OCI-LY3 (cell line): ENCODE data around the gene YARS2.

Experiments used
- H2AFZ ChIP-seq: fragments of 200-600, 300-600 bp; shearing (Covaris generic); 2 replicates; pipeline ENCODE4 v1.6.0; 2014; ENCODE audit warnings: antibody characterized with exemption, low read depth, low read length
- H3K27ac ChIP-seq: fragments of 200-600, 300-600 bp; sonication (generic); 2 replicates; pipeline ENCODE4 v1.5.1; 2014; ENCODE audit warnings: mild to moderate bottlenecking, low read length, moderate library complexity, mixed read lengths
- H3K27me3 ChIP-seq: fragments of 200-600, 300-600 bp; sonication (generic); 2 replicates; pipeline ENCODE4 v1.6.1; 2014; ENCODE audit warnings: low read depth, low read length, mixed read lengths
- H3K36me3 ChIP-seq: fragments of 200-600, 300-600 bp; sonication (generic); replicated peaks from 2 replicates; pipeline ENCODE3; 2014; ENCODE audit warnings: low read depth, low read length, mixed read lengths
- H3K4me1 ChIP-seq: fragments of 300-600, 200-600 bp; sonication (generic); 2 replicates; pipeline ENCODE4 v1.6.1; 2014; ENCODE audit warnings: low read length, mixed read lengths
- H3K4me2 ChIP-seq: fragments of 200-600, 300-600 bp; sonication (generic); 2 replicates; pipeline ENCODE4 v1.6.1; 2014; ENCODE audit warnings: low read length, mixed read lengths
- H3K4me3 ChIP-seq: fragments of 300-600, 200-600 bp; sonication (generic); 2 replicates; pipeline ENCODE4 v1.5.1; 2014; ENCODE audit warnings: antibody characterized with exemption, mild to moderate bottlenecking, low read length, moderate library complexity
- H3K79me2 ChIP-seq: fragments of 300-600, 200-600 bp; shearing (Covaris generic); 2 replicates; pipeline ENCODE4 v1.6.1; 2014; ENCODE audit warnings: mild to moderate bottlenecking, low read length, mixed read lengths
- H3K9ac ChIP-seq: fragments of 300-600, 200-600 bp; shearing (Covaris generic); 2 replicates; pipeline ENCODE4 v1.6.0; 2014; ENCODE audit warnings: mild to moderate bottlenecking, low read length, moderate library complexity
- H3K9me3 ChIP-seq: fragments of 200-600, 300-600 bp; shearing (Covaris generic); 2 replicates; pipeline ENCODE4 v1.6.1; 2014; ENCODE audit warnings: low read length, mixed read lengths; ENCODE audit not compliant: insufficient read depth
- H4K20me1 ChIP-seq: fragments of 200-600, 300-600 bp; sonication (generic); 2 replicates; pipeline ENCODE4 v1.6.1; 2016; ENCODE audit warnings: low read length, mixed read lengths; ENCODE audit not compliant: insufficient read depth
- CTCF ChIP-seq: fragments of 200-600, 300-600 bp; sonication (generic); IDR thresholded peaks from 2 replicates; pipeline ENCODE4 v1.5.1; 2014; ENCODE audit warnings: antibody characterized with exemption, low read length, low read depth
- EZH2phosphoT487 ChIP-seq: fragments of 200-600 bp; shearing (Covaris generic); IDR thresholded peaks from 2 replicates; pipeline ENCODE4 v1.6.1; 2018; ENCODE audit warnings: antibody characterized with exemption, mixed run types, low read depth

The YARS2 gene

GRCh38 chr12:32755654-32756475, at the start of gene YARS2:
Gene YARS2, minus strand, starts transcription at chr12:32755897. Its CDS starts 23 bp downstream, at chr12:32755874.
- Histone ChIP-seq H3K27ac (peak within 1 kb of the TSS; percentile 79), H3K27me3 (peaks cover 4% of the 10 kb centered on the region; the same call in 1 of the 2 replicates), H2AFZ (peak within 1 kb of the TSS; percentile 99), H3K4me3 (peak within 1 kb of the TSS; percentile 93), H3K9me3 (no peaks in the 10 kb centered on the region), H3K4me2 (peak within 1 kb of the TSS; percentile 97), H3K79me2 (peaks cover 35% of the 10 kb centered on the region), H3K36me3 (peaks cover 26% of the 10 kb centered on the region), H4K20me1 (no peaks in the 10 kb centered on the region), H3K4me1 (peaks cover 9% of the 10 kb centered on the region), H3K9ac (peak within 1 kb of the TSS; percentile 99)
- TF ChIP-seq CTCF (peak; percentile 96), EZH2phosphoT487 (no peak)

- H3K9ac ChIP-seq, result no peak overlapping the region
- H2AFZ ChIP-seq, result no peak overlapping the region
- H3K79me2 ChIP-seq, result no peaks in the 10 kb centered on the region
- H3K27me3 ChIP-seq, result peaks cover 4% of the 10 kb centered on the region
- no peaks in the 10 kb centered on the region for H3K4me1 ChIP-seq
- H3K9me3 ChIP-seq, result no peaks in the 10 kb centered on the region
- no peaks in the 10 kb centered on the region for H4K20me1 ChIP-seq
- H3K4me2 ChIP-seq, result no peak overlapping the region
- no peaks in the 10 kb centered on the region for H3K36me3 ChIP-seq
- TF ChIP-seq EZH2phosphoT487, result no peak
- no peak for TF ChIP-seq CTCF
- H3K4me3 ChIP-seq, result no peak overlapping the region
- H3K27ac ChIP-seq, result no peak overlapping the region
Observed at GRCh38 chr12:32804301-32804700, 48.6 kb upstream of the YARS2 start.

DNA sequence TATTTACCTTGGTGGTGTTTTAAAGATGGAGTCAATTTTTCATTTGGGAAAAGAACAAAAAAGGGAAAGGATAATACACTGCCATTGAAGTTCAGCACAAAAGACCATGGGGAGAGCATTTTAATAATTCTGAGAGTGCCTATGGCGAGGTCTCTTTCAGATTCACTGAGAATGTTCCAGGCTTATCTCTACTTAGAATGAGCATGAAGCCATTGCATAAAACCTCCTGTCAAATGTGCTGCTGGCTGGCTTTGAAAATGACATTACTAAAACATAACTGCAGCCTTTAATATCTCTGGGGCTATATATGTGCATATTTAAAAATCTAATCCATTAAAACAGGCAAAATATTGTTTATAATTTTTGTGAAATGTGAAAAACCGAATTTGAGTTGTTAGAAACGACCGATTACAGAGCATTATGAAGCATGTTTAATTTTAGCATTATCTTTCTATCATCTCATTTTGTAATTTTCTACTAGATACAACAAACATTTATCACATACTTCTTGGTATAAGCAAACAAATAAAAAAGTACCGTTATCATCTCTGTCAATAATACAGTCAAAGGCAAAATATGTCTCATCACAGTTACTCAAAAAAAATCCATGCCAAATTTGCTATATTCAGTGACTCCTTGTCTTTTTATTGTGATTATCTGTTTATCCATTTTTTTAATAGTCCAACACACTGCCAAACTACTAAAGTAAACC, 45.7 kb upstream of the YARS2 start:
- Histone ChIP-seq H3K4me1 (no peaks in the 10 kb centered on the region), H3K4me3 (no peak overlapping the region), H3K9me3 (no peaks in the 10 kb centered on the region), H3K4me2 (no peak overlapping the region), H3K36me3 (no peaks in the 10 kb centered on the region), H4K20me1 (no peaks in the 10 kb centered on the region), H3K9ac (no peak overlapping the region), H3K27me3 (peaks cover 4% of the 10 kb centered on the region), H2AFZ (no peak overlapping the region), H3K27ac (no peak overlapping the region), H3K79me2 (no peaks in the 10 kb centered on the region)
- no peak for TF ChIP-seq EZH2phosphoT487
- TF ChIP-seq CTCF, result no peak

DNA sequence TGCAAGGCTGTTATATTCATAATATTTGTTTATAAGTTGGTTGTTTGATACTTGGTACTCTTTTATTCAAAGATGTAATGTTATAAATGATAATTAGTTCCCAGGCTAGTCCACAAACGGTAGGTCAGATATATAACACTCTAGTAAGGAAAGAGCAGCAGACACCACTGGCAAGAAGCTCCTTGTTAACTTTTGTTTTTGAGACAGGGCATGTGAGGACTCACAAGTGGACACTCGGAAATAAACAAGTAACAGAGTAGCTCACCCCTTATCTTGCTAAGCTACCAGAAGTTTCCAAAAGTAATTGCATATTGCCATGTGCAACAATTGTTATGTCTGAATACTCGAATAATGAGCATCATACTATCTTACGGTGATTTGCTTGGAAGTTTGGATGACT, 38.6 kb upstream of the YARS2 start:
- no peak for TF ChIP-seq EZH2phosphoT487
- no peak for TF ChIP-seq CTCF
- Histone ChIP-seq H3K27ac (no peak overlapping the region), H2AFZ (no peak overlapping the region), H4K20me1 (no peaks in the 10 kb centered on the region), H3K9ac (no peak overlapping the region), H3K4me3 (no peak overlapping the region), H3K27me3 (peaks cover 3% of the 10 kb centered on the region; the same call in 1 of the 2 replicates), H3K4me1 (no peaks in the 10 kb centered on the region), H3K9me3 (no peaks in the 10 kb centered on the region), H3K36me3 (no peaks in the 10 kb centered on the region), H3K79me2 (no peaks in the 10 kb centered on the region), H3K4me2 (no peak overlapping the region)
